Gastrocnemius medialis (tissue), 4 donors: ENCODE measurements around the gene ZDHHC11.
"Not testable (repeated sequence)": the region's sequence is repeated elsewhere in the genome, so short reads cannot be mapped to it uniquely, and the experiment has no call there.

Experiments
- CTCF ChIP-seq, 5 experiments: fragments of 450-650 bp in 3 of 5; fragments of 200-600 bp in 2 of 5; sonication (generic) in 2 of 5; IDR thresholded peaks in 4 of 5; conservative IDR thresholded peaks in 1 of 5; 1 replicate in 4 of 5; 2 replicates in 1 of 5; pipeline ENCODE4 v1.5.1; 2016 to 2019; ENCODE audit warnings: antibody characterized with exemption in 5 of 5, mild to moderate bottlenecking in 3 of 5, moderate library complexity in 3 of 5
- POLR2A ChIP-seq, 2 donors: fragments of 450-650 bp; IDR thresholded peaks; one replicate each; pipeline ENCODE4 v1.6.1; 2017; ENCODE audit warnings: antibody characterized with exemption in 2 of 2, mild to moderate bottlenecking in 2 of 2, moderate library complexity in 2 of 2

- not testable (repeated sequence) for TF ChIP-seq CTCF (IDR thresholded peaks at IDR 0.05 in 4 of 5, conservative IDR thresholded peaks at IDR 0.05 in 1 of 5)
- peak; percentile 63 to 70 for TF ChIP-seq POLR2A (IDR thresholded peaks at IDR 0.05)
Observed at GRCh38 chr5:784428-785177, 66.2 kb downstream of the ZDHHC11 start, which contains the start of gene ZDHHC11B.
